Measurements from ENCODE around the gene APLP1.
A peak's percentile ranks its signal among the peaks of the same experiment; 100 is the strongest.
"Not testable (repeated sequence)": the region's sequence is repeated elsewhere in the genome, so short reads cannot be mapped to it uniquely, and the experiment has no call there.

Gene APLP1

GRCh38 chr19:35885225-35885738 lies 16.9 kb downstream of the APLP1 start:
- no peak for DNase-seq

DNA sequence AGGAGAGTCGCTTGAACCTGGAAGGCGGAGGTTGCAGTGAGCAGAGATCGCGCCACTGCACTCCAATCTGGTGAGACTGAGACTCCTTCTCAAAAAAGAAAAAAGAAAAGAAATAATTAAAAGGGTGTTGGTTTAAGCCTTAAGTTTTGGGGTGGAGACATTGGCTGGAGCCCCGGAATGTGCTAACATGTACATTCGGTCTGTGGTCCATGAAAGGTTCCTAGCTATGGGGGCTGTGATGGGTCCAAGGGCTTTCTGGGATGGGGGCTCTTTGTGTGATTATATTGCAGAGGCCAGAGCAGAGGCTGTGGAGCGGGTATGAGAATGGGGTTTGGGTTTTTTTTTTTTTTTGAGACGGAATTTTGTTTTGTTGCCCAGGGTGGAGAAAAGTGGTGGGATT lies 17.5 kb downstream of the APLP1 start:
- DNase-seq = no peak

DNA sequence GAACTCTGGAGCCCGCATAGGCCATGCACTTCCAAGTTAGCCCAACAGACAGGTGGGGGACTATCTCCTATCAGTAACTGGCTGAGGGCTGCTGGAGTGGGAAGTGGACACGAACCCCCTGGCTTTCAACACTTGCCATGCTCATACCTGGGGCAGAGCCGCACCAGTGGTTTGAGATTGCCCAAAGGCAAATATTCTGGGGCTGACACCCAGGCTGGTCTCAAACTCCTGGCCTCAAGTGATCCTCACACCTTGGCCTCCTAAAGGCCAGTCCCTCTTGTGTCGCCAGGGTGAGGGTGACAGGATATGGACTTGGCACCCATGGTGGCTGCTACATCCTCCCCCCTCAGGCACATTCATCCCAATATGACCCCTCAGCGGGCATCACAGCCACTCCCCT lies 18.8 kb downstream of the APLP1 start:
- no peak for DNase-seq

DNA sequence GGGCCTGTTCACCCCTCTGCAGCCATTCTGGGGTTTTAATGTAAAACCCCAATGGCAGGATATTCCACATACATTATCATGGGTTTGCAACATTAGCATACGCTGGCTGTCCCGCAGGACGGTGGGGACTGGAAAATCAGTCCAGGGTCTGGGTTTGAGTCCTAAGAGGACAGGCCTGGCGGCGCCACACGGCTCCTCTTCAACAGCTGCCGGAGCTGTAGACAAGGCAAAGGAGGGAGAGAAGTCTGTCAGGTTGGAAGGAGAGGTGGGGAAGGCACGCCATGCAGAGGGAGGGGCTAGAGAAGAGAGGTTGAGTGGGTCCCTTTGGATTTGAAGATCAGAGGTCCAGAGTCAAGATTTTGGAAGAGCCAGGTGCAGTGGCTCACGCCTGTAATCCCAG lies 20.0 kb downstream of the APLP1 start:
- no peak for DNase-seq

DNA sequence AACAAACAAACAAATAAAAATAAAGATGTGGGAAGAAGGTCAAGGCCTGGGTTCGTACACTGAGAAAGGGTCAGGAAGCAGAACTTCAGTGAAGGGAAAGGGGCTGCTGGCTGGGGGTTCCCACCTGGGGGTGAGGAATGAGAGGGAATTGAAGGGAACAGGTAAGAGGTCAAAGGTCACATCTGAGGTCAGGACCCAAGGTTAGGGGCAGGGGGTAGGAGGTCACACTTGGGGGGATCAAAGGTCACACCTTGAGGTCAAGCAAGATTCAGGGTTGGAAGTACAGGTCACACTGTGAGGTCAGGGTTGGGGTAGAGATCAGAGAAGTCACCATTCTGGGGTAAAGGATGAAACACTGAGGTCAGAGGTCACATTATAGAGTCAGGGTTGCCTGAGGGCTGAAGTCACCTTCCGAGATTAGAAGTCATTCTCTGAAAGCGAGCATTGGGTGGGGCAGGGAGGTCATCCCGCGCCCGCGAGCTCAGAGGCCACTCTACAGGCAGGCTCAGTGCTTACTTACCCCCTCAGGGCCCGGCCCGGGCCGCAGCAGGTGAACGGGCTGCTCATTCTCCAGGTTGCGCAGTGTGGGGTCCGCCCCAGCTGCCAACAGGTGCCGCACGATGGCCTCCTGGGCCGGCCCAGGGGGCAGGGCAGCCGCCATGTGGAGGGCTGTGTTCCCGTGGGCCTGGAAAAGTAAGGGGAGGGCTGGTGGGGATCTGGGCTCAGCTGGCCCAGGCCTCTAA lies 21.2 kb downstream of the APLP1 start:
- DNase-seq = no peak

GRCh38 chr19:35890113-35890650 lies 21.8 kb downstream of the APLP1 start:
- DNase-seq = no peak

GRCh38 chr19:35891819-35892218 lies 23.4 kb downstream of the APLP1 start:
- not testable (repeated sequence) for DNase-seq

- DNase-seq = no peak
These were observed 26.0 kb downstream of the APLP1 start for GRCh38 chr19:35894342-35894741.

- DNase-seq = no peak
These were observed 27.7 kb downstream of the APLP1 start for GRCh38 chr19:35895911-35896642.

- DNase-seq = no peak
These were observed 28.3 kb downstream of the APLP1 start for GRCh38 chr19:35896643-35897040.

DNA sequence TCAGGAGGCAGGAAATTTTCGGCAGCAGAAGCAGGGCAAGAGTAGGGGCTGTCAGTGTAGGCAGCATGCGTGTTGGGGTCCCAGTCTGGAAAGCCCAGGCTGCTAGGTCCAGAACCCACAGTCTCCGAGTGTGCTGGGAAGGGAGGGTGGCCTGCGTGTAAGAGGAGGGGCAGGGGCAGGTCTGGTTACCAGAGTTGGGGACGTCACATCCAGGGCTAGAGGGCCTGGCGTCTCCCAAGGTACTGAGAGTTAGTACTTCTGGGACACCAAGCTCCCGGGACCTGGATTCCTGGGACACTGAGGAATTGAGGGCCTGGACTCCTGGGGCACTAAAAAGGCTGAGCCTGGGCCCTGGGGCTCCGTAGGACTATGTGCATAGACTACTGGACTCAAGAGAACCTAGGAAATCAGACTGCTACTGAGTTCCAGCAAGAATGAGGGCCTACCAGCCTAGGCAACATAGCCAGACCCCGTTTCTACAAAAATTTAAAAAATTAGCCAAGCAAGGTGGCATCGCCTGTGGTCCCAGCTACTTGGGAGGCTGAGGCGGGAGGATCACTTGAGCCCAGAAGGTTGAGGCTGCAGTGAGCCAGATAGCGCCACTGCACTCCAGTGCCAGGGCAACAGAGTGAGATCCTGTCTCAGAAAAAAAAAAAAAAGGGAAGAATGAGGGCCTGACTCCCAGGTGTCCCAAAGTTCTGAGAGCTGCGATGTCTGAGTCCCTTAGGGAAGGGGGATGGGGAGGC lies 29.5 kb downstream of the APLP1 start:
- DNase-seq = no peak

DNA sequence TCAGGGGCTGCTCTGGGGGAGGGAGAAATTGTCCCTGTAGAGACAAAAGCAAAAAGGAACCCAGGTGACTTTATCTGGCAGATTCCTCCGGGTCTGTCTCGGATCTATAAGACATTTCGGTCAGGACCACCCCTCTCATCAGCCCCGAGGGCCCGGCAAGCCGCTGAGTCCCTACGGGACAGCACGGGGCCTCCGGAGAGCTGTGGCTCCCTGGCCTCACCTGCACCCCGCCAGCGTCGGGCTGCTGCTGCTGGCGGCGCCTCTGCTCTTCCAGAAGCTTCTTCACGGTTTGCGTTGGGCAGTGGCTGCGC lies 30.1 kb downstream of the APLP1 start:
- no peak for DNase-seq

DNA sequence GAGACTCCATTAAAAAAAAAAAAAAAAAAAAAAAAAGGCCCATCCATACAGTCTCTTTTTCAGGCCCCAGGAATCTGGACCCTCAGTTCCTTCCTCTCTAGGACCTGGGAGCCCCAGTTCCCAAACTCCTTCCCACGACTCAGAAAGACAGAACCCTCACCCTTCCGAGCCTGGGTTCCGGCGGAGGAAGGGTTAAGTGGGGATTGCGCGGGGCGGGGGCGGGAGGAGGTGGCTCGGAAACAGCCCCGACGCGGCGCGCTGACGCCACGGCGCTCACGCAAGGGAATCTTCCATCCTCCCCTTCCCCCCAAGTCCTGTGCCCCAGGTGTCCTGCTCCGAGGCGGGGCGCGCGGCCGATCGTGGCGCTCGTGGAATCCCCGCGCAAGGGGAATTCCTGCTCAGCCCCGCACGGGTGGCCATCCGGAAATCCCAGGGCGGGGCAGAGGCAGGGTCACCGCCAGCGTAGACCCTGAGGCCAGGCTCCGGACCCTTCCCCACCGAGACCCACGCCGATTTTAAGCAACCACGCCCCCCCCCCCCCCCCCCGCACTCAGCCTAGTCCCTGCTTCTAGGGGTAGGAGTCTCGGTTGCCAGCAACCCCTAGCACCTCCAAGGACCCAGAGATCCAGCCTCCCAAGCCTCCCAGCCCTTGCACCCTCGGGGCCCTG lies 31.3 kb downstream of the APLP1 start:
- DNase-seq = peak; percentile 91

DNA sequence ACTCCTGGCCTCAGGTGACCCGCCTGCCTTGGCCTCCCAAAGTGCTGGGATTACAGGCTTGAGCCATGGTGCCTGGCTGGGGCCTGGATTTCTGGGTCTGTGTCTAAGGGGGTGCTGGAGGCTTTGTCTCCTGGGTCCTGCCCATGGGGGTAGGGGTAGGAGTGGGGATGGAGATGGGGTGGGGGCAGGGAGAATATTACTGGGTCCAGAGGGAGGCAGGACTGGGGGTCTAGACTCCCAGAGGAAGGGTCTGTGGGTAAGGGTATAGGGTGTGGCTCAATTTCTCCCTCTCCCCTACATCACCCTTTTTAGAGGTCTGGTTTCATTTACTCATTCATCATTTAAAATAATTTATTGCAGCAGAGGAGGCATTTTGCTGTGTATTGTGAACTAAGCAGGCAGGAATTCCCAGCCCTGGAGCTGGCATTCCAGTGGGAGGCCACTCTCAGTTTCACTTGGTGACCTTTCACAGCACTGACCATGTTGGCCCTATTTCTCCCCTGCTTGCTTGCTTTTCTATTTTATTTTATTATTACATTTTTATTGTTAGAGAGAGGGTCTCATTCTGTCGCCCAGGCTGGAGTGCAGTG lies 32.8 kb downstream of the APLP1 start:
- no peak for DNase-seq

DNA sequence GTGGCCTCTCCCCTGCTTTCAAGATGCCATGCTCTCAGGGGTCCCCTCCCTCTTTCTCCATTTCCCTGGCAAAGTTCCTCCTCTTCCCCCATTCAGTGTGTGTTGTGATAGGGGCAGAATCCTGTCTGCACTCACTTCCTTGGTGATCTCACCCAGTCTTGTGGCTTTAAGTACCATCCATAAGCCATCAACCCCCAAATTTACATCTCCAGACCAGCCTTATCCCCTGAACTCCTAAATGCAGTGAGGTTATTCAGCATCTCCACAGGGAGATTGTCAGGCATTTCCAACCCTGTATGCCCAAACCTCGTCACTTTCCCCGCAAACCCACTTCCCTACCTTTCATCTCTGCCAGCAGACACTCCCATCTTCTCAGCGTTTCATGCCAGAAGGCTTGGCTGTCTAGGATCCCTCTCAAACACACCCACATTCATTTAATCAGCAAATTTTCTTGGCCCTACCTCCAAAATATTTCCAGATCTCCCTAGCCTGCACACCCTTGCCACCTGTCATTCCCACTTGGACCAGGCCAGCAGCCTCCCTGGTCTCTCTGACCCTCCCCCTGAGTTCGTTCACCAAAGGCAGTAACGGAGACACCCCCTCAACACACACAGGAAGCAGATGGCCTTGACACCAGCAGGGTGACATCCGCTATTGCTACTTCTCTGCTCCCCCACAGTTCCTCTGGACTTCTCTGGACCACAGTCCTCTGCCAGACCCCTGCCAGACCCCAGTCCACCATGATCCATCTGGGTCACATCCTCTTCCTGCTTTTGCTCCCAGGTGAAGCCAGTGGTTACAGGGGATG lies 33.7 kb downstream of the APLP1 start, which contains the start of gene HCST:
TSS of gene HCST (plus strand) at position 676 of the 808 bp plus-strand sequence. CDS start at position 741, 65 bp downstream.
- peak; percentile 60 for DNase-seq

- no peak for DNase-seq
These were observed 34.6 kb downstream of the APLP1 start for GRCh38 chr19:35902870-35903475.

DNA sequence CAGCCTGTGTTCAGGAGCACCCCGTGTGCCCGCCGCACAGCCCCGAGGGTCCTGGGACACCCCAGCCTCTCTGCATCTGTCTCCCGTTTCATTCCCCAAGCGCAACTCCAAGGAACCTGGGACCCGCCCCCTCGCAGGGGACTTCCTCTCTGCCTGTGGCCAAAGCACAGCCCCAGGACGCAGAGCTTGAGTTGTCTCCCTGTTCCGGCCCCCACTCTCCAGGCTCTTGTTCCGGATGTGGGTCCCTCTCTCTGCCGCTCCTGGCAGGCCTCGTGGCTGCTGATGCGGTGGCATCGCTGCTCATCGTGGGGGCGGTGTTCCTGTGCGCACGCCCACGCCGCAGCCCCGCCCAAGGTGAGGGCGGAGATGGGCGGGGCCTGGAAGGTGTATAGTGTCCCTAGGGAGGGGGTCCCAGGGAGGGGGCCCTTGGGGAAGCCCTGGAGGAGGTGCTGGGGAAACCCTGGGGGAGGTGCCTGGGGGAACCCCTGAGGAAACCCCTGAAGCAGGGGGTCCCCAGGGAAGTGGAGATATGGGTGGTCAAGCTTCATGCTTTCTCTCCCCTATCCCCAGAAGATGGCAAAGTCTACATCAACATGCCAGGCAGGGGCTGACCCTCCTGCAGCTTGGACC lies 35.3 kb downstream of the APLP1 start:
- peak; percentile 95 for DNase-seq

DNA sequence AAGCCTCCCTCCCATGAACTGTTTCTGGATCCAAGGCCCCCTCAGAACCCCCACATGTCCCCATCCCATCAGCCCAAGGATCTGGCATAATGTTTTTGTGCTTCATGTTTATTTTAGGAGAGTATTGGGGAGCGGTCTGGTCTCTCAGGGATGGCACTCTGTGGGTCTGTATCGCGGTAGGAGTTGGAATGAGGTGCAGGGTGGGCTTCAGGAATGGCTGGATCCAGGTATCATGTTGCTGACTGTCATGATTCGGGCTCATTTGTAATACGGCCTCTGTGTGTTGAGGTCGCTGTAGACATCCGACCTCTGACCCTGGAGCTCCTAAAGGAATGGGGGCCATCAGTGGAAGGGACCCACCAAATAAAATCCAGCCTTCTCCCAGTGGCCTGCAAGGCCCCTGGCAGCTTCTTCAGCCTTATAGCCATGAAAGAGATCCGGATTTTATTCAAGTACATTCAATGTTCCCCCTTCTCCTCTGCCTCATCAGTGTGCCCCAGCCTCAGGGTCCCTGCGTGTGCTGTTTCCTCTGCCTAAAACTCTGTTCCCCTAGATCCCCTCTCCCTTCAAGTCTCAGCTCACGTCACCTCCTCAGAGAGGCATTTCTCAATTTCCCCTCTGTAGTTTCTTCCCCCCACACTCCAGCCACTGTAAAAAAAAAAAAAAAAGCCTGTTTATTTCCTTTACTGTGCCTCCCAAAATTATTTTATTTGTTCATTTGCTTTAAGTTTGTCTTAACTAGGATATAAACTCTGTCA lies 36.1 kb downstream of the APLP1 start:
- no peak for DNase-seq

DNA sequence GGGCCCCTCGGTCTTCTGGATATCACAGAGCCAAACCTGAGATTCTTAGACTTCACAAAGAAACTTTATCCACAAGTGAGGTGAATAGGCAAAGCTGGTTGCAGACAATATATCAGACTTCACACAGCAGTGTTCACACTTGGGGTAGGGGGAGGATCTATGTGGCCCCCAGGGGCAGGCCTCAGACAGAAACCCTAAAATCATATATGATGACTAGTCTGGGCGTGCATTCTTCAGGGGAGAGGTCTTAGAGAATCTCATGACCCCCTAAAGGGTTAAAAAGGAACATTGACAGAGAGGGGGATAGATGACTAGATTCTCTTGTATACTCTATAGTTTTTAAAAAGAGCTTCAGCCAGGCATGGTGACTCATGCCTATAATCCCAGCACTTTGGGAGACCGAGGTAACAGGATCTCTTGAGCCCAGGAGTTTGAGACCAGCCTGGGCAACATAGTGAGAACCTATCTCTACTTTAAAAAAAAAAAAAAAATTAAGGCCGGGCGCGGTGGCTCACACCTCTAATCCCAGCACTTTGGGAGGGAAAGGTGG lies 36.9 kb downstream of the APLP1 start:
- DNase-seq = no peak
